ENCODE measurements around the gene BZW2.

DNA sequence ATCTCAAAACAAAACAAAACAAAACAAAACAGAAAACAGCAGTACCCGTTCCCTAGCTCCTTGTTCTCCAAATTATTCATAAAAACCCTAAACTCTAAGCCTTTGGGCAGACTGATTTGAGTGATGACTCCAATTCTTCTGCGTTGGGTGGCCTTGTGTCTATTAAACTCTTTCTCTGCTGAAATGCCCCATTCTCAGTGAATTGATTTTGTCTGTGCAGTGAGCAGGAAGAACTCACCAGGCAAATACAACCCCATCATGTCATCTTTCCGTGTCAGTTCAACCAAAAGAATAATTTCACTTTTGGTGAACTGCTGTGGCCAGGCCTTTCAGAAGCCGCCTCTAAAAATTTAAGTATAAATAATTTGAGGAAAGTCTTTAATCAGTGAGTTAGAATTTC, 89.0 kb downstream of the BZW2 start:
- TF ChIP-seq POLR2AphosphoS5 (IDR thresholded peaks at IDR 0.05; ENCODE audit: borderline replicate concordance, low read depth, low read length) (no peak), EZH2 (IDR thresholded peaks at IDR 0.05) (no peak)

Measured in SK-N-MC (cell line).